Hematopoietic multipotent progenitor cell treated with erythropoietin and hydrocortisone succinate and interleukin-3 and kit ligand, for 17 days (in vitro differentiated cells): ENCODE data around the gene IGSF3.
A peak's percentile ranks its signal among the peaks of the same experiment; 100 is the strongest.
"Not testable (repeated sequence)": the region's sequence is repeated elsewhere in the genome, so short reads cannot be mapped to it uniquely, and the experiment has no call there.

Source experiments
- DNase-seq: peaks from one replicate; pipeline ENCODE4 v3.0.0-alpha.2; 2015; ENCODE audit warnings: low spot score

Gene IGSF3

GRCh38 chr1:116596742-116597307, 70.7 kb downstream of the IGSF3 start:
- DNase-seq = not testable (repeated sequence)

GRCh38 chr1:116595946-116596741, 71.4 kb downstream of the IGSF3 start:
- peak; percentile 63 for DNase-seq

- DNase-seq = peak; percentile 23
Measured at GRCh38 chr1:116595065-116595840, 72.3 kb downstream of the IGSF3 start.

- not testable (repeated sequence) for DNase-seq
Measured at GRCh38 chr1:116593977-116594376, 73.6 kb downstream of the IGSF3 start.

DNA sequence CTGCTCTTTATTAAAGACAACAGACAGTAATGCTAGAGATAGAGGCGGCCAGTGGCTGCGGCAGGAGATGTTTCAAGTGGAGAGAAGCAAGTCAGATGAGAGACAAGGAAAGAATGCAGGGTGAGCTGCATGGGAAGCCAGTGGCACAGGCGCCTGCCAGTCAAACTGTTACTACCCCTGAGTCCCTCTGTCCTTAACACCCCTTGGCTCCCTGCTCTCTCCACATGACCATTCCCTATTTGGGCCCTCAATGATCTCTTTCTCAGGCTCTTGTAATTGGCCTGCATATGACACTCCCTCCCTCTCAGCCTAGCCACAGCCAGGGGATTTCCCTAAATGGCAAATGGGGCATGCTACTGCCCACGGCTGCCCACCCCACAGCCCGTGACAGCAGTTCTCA, 74.1 kb downstream of the IGSF3 start:
- DNase-seq = not testable (repeated sequence)

- DNase-seq = not testable (repeated sequence)
Measured at GRCh38 chr1:116591951-116592605, 75.5 kb downstream of the IGSF3 start.

- DNase-seq = not testable (repeated sequence)
Measured at GRCh38 chr1:116591006-116591950, 76.3 kb downstream of the IGSF3 start.

- DNase-seq = not testable (repeated sequence)
Measured at GRCh38 chr1:116590359-116591005, 77.1 kb downstream of the IGSF3 start.

DNA sequence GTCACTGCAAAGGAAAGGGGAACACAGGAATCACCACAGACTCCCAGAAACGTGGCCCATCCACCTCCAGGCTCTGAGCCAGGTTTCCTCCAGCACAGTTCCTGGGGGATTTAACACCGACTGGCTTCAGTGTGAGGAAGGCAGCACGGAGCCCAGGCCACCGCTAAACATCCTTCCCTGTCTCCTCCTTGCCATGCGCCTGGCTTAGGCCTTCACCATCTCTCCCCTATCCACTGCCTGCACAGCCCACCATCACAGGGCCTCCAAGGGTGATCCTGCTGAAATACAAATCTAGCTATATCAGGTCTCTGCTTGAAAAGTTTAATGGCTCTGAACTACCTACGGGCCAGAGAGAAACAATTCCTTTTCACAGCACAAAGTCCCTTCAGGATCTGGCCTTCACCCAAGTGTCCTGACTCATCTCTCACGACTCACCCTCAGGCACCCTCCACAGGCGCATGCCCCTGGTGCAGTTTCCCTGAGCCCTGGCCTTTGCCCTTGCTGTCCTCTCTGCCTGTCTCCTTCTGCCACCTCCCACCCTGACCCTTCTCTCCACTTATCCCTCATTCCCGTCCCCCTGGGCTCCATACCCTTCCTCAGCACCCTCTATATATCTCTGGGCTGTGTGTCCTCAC, 78.3 kb downstream of the IGSF3 start:
- not testable (repeated sequence) for DNase-seq

DNA sequence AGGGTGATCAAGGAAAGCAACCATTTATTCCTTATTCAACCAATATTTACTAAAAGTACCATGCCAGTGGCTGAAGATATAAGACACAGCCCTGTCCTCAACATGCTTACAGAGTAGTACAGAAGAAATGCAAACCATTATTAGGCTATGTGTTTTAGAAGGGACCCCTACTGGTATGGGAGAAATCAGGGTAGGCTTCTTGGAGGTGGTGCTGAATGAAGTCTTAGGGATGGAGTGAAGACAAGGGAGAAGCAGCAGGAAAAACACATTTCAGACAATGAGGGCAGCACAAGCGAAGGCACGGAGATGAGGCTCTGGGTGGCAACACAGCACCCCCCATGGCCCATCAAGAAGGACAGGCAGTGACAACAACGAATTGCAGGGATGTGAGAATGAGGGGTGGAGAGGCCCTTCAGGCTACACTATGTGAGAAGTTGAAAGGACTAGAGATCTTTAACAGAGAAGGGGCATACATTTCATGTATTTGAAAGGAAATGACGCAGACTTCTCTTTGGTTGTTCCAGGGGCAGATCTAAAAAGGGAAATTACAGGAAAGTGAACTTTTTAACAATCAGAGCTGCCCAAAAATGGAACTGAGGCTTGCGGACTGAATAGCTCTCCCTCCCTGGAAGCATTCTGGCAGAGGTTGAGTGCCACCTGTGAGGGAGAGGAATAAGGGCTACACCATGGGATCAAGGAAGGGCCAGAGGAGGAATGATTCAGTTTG, 79.9 kb downstream of the IGSF3 start:
- DNase-seq = no peak

GRCh38 chr1:116586741-116587143, 80.8 kb downstream of the IGSF3 start:
- no peak for DNase-seq

DNA sequence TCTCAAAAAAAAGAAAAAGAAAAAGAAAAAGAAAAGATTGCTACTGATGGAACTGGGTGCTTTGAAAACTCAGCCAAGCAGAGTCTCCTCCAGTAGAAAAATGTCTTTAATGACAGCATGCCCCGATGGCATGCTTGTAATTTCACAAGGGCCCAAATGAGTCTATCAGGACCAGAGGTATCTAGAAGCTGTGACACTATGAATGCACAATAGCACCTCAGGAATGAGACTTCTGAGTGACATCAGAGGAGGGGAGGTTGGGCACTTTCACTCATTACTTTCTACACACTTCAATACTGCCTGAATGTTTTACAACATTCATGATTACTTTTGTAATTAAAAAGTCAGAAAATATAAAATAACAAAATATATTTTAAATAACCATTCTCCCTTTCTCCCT, 81.6 kb downstream of the IGSF3 start:
- no peak for DNase-seq

GRCh38 chr1:116581323-116581885, 86.1 kb downstream of the IGSF3 start:
- no peak for DNase-seq

- no peak for DNase-seq
Measured at GRCh38 chr1:116580446-116581322, 86.8 kb downstream of the IGSF3 start.

GRCh38 chr1:116579259-116579875, 88.2 kb downstream of the IGSF3 start:
- no peak for DNase-seq

DNA sequence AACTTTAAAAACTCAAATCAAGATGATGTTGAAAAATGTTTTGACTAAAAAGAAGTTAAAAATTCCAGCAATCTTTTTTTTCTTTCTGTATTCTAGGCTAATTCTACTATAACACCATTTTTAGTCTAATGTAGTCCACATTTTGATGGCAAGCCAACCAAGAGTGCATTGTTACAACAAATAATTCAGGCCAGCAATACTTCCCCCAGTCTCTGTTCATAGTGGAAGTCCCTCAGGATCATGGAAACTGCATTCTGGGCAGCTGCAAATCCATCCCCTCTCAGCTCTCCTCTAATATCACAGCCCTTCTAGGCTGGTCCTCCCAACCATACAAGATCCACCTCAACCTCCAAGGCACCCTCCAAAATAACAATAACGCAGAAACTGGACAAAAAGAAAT, 89.0 kb downstream of the IGSF3 start:
- no peak for DNase-seq

GRCh38 chr1:116577759-116578314, 89.7 kb downstream of the IGSF3 start:
- DNase-seq = no peak
